Stimulated activated effector memory CD8-positive, alpha-beta T cell treated with anti-CD3 and anti-CD28 coated beads, Interleukin-12 subunit alpha, Interleukin-12 subunit beta, amount 100 ng/mL, for 72 hours (primary cell): ENCODE measurements around the gene SMYD3.

ENCODE experiments used
- ATAC-seq: fragments of 150-1000 bp; cut with Tn5 transposase; 2 replicates; pipeline ENCODE4 v1.10.0; 2021
- DNase-seq, 2 donors: peaks; one replicate each; pipeline ENCODE4 v3.0.0; 2021 to 2022; ENCODE audit warnings: low spot score in 2 of 2
- H3K27ac Mint-ChIP-seq: one replicate; pipeline ENCODE4 v1.8.0; 2022; ENCODE audit warnings: mild to moderate bottlenecking, mixed read lengths
- H3K36me3 Mint-ChIP-seq: one replicate; pipeline ENCODE4 v1.8.0; 2022; ENCODE audit warnings: mild to moderate bottlenecking, mixed read lengths
- H3K4me1 Mint-ChIP-seq: one replicate; pipeline ENCODE4 v1.8.0; 2022; ENCODE audit warnings: mixed read lengths
- H3K4me3 Mint-ChIP-seq: one replicate; pipeline ENCODE4 v1.8.0; 2022; ENCODE audit warnings: mild to moderate bottlenecking, mixed read lengths
- H3K9me3 Mint-ChIP-seq: one replicate; pipeline ENCODE4 v1.8.0; 2022; ENCODE audit warnings: mixed read lengths

Gene SMYD3

DNA sequence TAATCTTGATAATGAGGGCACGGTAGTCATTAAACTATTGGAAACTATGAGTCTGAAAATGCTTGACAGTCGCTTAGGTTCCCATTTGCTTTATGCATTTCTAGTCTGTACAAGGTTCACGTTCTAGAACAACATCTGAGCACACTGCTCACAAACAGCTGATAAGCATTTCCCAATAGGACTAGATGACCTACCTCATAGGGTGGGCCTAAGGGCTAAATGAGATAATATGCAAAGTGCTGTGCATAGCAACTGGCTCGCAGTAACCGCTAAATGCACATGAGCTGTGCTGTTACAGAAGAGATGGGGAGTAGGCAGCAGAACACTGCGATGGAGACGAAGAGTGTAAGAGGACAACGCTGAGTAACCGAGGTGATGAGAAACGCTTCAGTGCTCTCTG lies 628.0 kb downstream of the SMYD3 start:
- DNase-seq (no peak), ATAC-seq (no peak)
- Mint-ChIP-seq H3K27ac (no peak overlapping the region), H3K36me3 (no peaks in the 10 kb centered on the region), H3K4me3 (no peak overlapping the region), H3K4me1 (no peaks in the 10 kb centered on the region), H3K9me3 (no peaks in the 10 kb centered on the region)

DNA sequence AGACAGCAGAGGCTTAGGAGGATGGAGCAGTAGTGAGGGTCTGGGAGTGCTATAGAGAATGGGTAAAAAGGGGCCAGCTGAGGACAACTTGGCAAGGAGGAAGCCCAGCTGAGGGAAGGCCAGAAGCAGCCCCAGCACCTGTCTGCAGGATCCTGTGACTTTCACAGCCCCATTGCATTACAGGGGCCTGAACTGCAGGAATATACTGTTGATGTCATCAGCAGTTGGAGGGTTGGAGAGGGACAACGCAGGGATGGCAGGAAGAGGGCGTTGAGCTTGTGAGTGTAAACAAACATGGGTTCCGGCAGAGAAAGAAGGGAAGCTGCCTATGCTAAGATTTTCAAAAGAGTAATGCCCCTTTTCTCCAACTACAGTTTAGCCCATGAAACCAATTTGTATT lies 628.5 kb downstream of the SMYD3 start:
- Mint-ChIP-seq H3K4me1 (no peaks in the 10 kb centered on the region), H3K27ac (no peak overlapping the region), H3K9me3 (no peaks in the 10 kb centered on the region), H3K36me3 (no peaks in the 10 kb centered on the region), H3K4me3 (no peak overlapping the region)
- no peak for DNase-seq
- no peak for ATAC-seq

DNA sequence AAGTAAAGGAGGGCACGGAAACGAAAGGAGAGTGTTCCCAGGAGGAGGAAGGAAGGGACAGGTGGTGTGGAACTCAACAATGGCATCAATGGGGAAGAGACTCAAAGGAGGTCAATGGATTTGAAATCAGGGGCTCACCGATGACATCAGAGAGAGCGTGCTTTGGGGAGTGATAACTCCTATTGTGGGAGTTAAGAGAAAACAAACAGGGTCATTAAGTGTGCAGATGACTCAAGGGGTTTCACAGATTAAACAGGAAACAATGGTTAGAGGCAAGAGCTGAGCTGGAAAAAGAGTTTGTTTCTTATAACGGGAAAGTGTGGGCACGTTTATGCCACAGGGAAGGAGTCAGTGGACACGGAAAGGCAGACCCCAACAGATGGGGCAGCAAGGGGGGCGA lies 629.1 kb downstream of the SMYD3 start:
- no peaks in the 10 kb centered on the region for H3K36me3 Mint-ChIP-seq
- no peaks in the 10 kb centered on the region for H3K4me1 Mint-ChIP-seq
- no peak for DNase-seq
- H3K9me3 Mint-ChIP-seq, result no peaks in the 10 kb centered on the region
- ATAC-seq, result no peak
- H3K27ac Mint-ChIP-seq, result no peak overlapping the region
- no peak overlapping the region for H3K4me3 Mint-ChIP-seq

DNA sequence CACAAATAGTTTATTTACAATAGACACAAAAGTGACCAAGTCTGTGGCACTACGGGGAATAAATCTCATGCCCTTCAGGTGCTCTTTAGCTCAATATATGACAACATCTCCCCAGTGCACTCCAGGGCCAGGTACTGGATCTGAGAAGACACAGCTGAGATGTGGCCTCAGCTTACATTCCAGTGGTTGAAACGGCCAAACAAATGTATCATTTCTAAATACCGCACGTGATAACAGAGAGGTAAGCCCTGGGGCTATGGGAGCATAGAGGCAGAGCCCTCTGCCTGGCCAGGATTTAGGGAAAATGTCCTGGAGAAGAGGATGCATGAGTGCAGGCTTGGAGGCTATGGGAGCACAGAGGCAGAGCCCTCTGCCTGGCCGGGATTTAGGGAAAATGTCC lies 630.5 kb downstream of the SMYD3 start:
- DNase-seq (no peak), ATAC-seq (no peak)
- no peaks in the 10 kb centered on the region for H3K36me3 Mint-ChIP-seq
- H3K27ac Mint-ChIP-seq, result no peak overlapping the region
- no peak overlapping the region for H3K4me3 Mint-ChIP-seq
- H3K4me1 Mint-ChIP-seq, result no peaks in the 10 kb centered on the region
- H3K9me3 Mint-ChIP-seq, result no peaks in the 10 kb centered on the region

DNA sequence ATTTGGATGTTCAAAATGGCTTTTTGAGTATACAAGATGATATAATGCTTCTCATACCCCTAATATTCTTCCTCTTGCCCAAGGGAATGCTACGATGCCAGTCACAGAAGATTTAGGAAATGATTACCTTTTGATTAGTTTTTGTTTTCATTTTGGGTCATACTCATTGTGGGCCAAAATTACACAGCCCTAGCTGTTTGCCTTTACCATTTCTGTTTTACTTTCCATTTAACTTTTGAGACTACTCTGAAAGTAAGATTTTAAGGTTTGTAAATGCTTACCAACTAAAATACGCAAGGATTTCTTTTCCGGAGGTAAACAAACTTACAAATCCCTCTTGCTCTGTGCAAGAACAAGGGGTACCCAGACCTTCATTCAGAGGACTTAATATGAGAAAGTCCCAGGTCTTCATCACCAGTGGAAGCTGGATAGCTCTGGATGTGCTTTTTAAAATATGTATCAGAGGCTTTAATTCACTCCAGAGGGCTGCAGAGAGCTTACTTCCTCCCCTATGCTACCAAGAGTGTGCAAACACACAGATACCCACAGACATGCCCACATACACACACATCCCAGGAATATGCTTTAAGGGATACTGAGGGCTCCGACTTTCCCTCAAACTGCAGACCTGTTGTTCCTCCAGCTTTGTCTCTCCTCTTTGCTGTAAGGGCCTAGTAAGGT lies 631.4 kb downstream of the SMYD3 start:
- ATAC-seq, result no peak
- no peaks in the 10 kb centered on the region for H3K36me3 Mint-ChIP-seq
- no peak for DNase-seq
- H3K9me3 Mint-ChIP-seq, result no peaks in the 10 kb centered on the region
- H3K4me3 Mint-ChIP-seq, result no peak overlapping the region
- no peak overlapping the region for H3K27ac Mint-ChIP-seq
- no peaks in the 10 kb centered on the region for H3K4me1 Mint-ChIP-seq

DNA sequence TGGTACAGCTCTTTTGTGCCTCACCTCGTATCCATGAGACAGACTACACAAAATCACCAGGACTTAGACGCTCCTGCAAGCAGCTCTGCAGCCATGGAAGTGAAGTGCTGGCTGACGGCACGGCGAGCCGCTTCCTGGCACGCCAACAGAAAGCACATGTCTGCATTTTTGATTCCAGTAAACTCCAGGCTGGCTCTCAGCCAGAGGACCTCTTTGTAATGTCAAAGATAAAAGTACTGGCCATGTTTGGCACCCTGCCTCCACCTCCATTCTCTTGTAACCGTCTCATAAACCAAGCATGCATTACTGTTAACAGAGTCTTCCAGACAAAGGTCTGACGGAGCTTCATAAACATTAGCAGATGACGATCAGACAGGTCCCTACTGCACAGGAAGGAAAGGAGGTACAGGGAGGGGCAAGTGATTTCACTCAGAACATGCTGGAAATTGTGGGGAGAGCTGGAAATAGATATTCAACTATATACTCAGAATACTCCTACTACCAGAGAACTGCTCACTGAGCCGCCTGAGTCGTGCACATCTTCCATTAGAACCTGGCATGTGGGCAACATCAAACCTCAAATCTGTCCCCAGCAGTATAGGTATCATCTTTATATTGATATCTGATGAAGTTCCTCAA lies 632.0 kb downstream of the SMYD3 start:
- no peaks in the 10 kb centered on the region for H3K4me1 Mint-ChIP-seq
- ATAC-seq (no peak), DNase-seq (no peak)
- H3K9me3 Mint-ChIP-seq, result no peaks in the 10 kb centered on the region
- no peak overlapping the region for H3K27ac Mint-ChIP-seq
- H3K4me3 Mint-ChIP-seq, result no peak overlapping the region
- H3K36me3 Mint-ChIP-seq, result no peaks in the 10 kb centered on the region

DNA sequence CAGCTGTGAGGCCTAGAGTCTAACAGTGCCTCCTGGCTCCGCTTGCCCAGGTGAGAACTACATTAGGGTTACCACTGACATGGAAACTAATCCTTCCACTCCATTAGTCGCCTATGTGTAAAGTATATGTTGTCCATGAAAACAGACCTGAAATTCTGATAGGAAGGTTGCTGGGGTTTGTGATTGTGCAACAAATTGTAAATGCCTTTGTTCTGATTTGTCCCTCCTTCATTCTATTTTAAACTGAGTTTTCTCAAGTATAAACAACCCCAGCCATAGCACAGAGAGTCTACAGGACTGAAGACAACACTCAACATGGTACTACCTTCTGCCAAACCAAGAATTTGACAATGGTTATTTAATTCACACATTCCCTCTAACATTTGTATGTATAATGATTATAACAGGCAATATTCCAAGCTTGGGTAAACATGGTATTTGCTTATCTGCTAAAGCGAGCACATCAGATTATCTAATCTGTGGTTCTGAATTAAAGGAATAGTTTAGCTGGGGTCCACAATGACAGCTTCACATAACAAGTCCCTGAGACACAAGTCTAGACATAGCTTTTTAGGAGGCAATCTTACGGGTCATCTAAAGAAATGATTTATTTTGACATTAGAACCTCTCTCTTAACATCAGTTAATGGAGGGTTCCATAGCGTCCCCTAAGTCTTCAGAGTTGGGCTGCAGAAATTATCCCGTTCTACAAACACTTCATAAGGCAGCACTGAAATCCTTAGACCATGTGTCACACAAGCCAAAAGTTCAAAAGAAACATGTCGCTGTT lies 633.0 kb downstream of the SMYD3 start:
- Mint-ChIP-seq H3K27ac (no peak overlapping the region), H3K9me3 (no peaks in the 10 kb centered on the region), H3K4me1 (no peaks in the 10 kb centered on the region), H3K36me3 (no peaks in the 10 kb centered on the region), H3K4me3 (no peak overlapping the region)
- no peak for DNase-seq
- no peak for ATAC-seq

DNA sequence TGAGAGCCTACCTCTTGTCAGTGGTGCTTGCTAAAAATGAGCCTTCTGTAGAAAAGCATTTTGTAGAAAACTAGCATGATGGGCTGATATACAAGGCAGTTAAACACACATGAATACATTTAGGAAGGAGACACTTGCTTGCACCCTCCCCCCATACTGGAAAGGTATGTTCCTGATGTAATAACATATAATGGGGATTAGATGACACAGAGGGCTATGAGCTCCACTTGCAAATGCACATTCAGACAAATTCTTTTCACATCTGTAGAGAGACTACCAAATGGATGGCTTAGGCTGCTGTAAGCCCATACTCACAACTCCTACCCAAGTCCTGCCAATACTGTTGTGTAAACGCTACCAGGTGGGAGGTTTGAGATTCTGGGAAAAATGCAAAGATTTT lies 634.0 kb downstream of the SMYD3 start:
- no peak for ATAC-seq
- H3K4me1 Mint-ChIP-seq, result no peaks in the 10 kb centered on the region
- no peak for DNase-seq
- H3K9me3 Mint-ChIP-seq, result no peaks in the 10 kb centered on the region
- H3K36me3 Mint-ChIP-seq, result no peaks in the 10 kb centered on the region
- H3K27ac Mint-ChIP-seq, result no peak overlapping the region
- H3K4me3 Mint-ChIP-seq, result no peak overlapping the region

DNA sequence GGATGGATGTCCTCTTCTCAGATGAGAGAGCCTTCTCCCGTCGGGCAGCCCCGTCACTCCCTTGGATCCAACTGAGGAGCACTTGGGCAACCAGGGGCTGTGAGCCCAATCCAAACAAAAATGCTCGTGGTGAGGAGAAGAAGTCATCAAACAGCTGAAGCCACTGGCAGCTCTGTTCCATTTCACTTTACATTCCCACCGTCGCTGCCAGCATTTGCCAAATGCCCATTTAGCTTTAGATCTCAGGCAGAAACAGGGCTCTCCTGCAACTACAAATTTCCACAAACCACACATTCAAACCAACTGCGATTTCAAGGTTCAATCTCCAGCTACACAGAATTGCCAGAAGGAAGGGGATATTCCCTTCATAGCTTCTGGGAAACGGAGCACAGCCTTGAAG lies 634.6 kb downstream of the SMYD3 start:
- DNase-seq, result no peak
- no peaks in the 10 kb centered on the region for H3K9me3 Mint-ChIP-seq
- no peaks in the 10 kb centered on the region for H3K4me1 Mint-ChIP-seq
- H3K36me3 Mint-ChIP-seq, result no peaks in the 10 kb centered on the region
- no peak overlapping the region for H3K4me3 Mint-ChIP-seq
- no peak overlapping the region for H3K27ac Mint-ChIP-seq
- no peak for ATAC-seq

DNA sequence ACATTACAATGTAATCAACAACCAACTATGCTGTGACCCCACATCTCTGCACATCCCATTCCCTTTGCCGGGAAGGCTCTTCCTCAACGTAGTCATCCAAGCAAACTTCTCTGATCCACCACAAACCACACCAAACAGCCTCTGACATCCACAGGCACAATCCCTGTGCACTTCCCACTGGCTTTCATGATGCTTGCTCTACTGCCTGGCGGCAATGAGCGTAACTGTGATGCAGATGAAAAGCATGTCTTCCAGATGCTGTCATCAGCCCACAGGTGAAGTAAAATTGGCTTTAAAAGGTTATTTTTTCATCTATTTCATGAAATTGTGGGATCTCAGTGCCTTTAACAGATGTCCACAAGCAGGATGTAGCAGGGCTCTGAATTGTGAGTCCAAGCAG lies 635.2 kb downstream of the SMYD3 start:
- Mint-ChIP-seq H3K9me3 (no peaks in the 10 kb centered on the region), H3K27ac (no peak overlapping the region), H3K4me3 (no peak overlapping the region), H3K36me3 (no peaks in the 10 kb centered on the region), H3K4me1 (no peaks in the 10 kb centered on the region)
- DNase-seq (no peak), ATAC-seq (no peak)

DNA sequence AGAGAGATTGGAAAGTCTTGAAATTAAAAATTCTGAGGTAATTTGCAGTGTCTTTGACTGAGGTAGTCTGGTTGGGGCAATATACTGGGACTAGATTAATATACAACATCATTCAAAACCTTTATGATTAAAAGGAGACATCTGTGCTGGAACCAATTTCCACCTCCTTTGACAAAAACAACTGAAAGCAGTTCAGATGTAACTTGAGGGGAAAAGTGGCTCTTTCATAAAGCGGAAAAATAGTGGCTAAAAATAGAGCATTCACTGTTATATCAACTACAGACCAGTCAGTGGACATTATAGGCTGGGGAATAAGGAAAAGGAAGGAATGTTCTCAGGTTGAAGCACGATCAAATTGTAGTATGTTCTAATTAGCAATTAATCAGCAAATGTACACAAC lies 635.9 kb downstream of the SMYD3 start:
- Mint-ChIP-seq H3K36me3 (no peaks in the 10 kb centered on the region), H3K27ac (no peak overlapping the region), H3K4me1 (no peaks in the 10 kb centered on the region), H3K9me3 (no peaks in the 10 kb centered on the region), H3K4me3 (no peak overlapping the region)
- no peak for ATAC-seq
- no peak for DNase-seq

DNA sequence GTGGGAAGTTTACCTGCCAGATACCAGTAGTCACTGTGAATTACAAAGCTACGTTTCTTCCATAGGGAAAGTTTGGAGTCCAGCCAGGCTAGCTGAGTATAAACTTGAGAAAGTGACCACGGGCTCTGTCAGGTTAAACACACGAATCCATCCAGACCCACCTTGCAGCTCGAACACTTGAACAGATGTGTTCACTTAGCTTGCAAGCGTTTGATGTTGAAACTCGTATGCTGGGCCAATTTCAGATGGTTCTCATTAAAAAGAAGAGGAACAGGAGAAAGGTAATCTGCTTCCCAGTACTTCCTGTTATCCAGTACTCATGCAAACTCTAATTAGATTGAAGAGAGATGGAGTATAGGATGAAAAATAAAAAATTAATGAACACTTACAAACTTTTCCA lies 636.4 kb downstream of the SMYD3 start:
- H3K9me3 Mint-ChIP-seq, result no peaks in the 10 kb centered on the region
- H3K4me3 Mint-ChIP-seq, result no peak overlapping the region
- no peak for DNase-seq
- H3K36me3 Mint-ChIP-seq, result no peaks in the 10 kb centered on the region
- H3K27ac Mint-ChIP-seq, result no peak overlapping the region
- no peaks in the 10 kb centered on the region for H3K4me1 Mint-ChIP-seq
- ATAC-seq, result no peak

DNA sequence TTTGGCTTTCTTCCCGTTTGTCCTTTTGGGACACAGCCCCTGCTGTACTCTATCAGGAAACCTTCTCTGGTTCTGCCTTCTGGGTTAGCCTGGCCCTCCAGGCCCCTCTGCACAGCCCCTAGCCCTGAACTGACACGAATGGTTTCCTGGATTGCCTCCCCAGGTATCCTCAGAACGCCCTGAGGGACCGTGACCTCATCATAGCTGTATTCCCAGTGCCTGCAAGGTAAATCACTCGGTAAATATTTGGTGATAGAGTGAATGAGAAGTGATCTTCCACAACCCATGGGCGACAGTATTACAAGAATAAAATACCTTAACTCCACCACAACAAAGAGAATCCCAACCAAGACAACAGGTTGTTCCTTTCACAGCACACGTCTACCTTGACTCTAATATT lies 637.2 kb downstream of the SMYD3 start:
- DNase-seq (no peak), ATAC-seq (no peak)
- Mint-ChIP-seq H3K36me3 (no peaks in the 10 kb centered on the region), H3K4me1 (no peaks in the 10 kb centered on the region), H3K27ac (no peak overlapping the region), H3K9me3 (no peaks in the 10 kb centered on the region), H3K4me3 (no peak overlapping the region)

DNA sequence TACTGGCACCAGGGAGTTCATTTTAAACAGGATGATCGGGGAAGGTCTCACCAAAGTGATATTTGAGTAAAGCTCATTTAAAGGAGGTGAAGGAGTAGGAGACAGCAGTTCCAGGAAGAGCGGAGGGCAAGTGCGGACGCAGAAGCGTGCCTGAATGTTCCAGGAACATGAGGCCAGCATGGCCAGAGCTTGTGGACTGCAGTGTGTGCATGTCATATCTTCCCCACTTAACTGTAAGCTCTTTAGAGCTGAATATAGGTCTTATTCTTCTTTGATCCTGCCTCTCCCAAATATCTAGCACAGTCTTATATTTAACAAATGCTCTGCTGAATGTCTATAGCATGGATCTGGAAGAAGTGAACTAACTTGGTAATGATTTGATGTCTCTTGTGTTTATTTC lies 639.3 kb downstream of the SMYD3 start:
- H3K9me3 Mint-ChIP-seq, result no peaks in the 10 kb centered on the region

DNA sequence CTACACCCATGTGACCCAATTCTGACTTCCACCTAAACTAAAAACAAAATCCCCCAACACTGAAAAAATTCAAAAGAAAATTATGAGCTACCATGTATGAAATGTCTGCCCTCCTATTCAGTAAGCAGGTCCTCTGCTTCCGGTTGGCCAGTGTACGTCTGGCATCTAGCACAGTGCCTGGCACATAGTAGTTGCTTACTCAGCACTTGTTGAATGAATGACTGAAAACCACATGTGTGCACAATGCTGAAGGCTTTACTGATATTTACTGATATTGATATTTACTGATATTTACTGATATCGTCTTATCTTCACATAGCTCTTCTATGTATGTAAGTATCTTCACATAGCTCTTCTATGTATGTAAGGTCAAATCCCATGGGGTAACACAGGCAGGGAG lies 642.2 kb downstream of the SMYD3 start:
- no peak overlapping the region for H3K27ac Mint-ChIP-seq
- no peaks in the 10 kb centered on the region for H3K9me3 Mint-ChIP-seq
- DNase-seq (no peak), ATAC-seq (no peak)
- H3K4me1 Mint-ChIP-seq, result no peaks in the 10 kb centered on the region
- H3K4me3 Mint-ChIP-seq, result no peak overlapping the region
- peaks cover 7% of the 10 kb centered on the region for H3K36me3 Mint-ChIP-seq

More for the DNA sequence above, 639.3 kb downstream of the SMYD3 start:
- Mint-ChIP-seq H3K36me3 (peaks cover 6% of the 10 kb centered on the region), H3K27ac (no peak overlapping the region), H3K4me3 (no peak overlapping the region), H3K4me1 (no peaks in the 10 kb centered on the region)
- DNase-seq (no peak), ATAC-seq (no peak)

DNA sequence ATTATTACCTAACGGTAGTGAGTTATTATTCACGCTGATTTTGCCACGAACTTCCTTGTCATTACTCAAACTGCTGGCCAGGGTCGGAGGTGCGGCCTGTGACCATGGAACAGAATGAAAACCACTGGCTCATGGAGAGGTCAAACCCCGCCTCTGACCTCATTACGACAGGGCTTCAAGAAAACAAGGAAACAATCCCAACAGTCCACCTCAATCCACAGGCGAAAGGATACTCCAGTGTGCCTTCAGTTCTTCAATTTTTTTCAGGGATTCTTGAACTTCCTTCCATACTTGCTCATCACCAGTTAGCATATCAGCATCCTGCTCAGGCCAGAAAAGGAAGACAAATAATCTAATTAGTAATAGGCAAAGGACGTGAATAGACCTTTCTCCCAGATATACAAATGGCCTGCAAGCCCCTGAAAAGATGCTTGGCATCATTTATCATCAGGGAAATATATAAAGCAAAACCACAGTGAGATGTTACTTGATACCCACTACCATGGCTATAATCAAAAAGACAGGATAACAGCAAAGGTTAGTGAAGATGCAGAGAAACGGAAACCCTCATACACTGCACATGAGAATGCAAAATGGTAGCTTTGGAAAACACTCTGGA lies 643.4 kb downstream of the SMYD3 start:
- no peaks in the 10 kb centered on the region for H3K9me3 Mint-ChIP-seq
- peaks cover 7% of the 10 kb centered on the region for H3K36me3 Mint-ChIP-seq
- H3K4me3 Mint-ChIP-seq, result no peak overlapping the region
- no peaks in the 10 kb centered on the region for H3K4me1 Mint-ChIP-seq
- ATAC-seq, result no peak
- no peak overlapping the region for H3K27ac Mint-ChIP-seq
- DNase-seq, result no peak
